GM12878 (cell line): Measurements from ENCODE around the gene NR1D2. TPM values are rescaled to one million over a fixed set of nuclear protein-coding genes. Genes with fewer than 3 reads are reported as not detected.

Source experiments
- ATF2 ChIP-seq: IDR thresholded peaks from 2 replicates; pipeline ENCODE4 v1.6.1; 2012; ENCODE audit warnings: low read length, inconsistent platforms
- BCL11A ChIP-seq: IDR thresholded peaks from 2 replicates; pipeline ENCODE4 v1.6.1; 2011; ENCODE audit warnings: low read depth, low read length
- BMI1 ChIP-seq: fragments of 450-650 bp; IDR thresholded peaks from 2 replicates; pipeline ENCODE4 v1.6.1; 2016; ENCODE audit warnings: mild to moderate bottlenecking, moderate library complexity, borderline replicate concordance
- CBX5 ChIP-seq: sonication (generic); IDR thresholded peaks from 2 replicates; pipeline ENCODE4 v1.6.1; 2016; ENCODE audit warnings: low read depth, moderate library complexity, mild to moderate bottlenecking, inconsistent platforms
- CTCF ChIP-seq, 3 experiments: IDR thresholded peaks in 2 of 3; conservative IDR thresholded peaks in 1 of 3; 2 replicates each; pipeline ENCODE4 v1.5.1; 2011; ENCODE audit warnings: low read depth in 3 of 3, low read length in 3 of 3, mild to moderate bottlenecking in 3 of 3, control low read depth in 2 of 3, moderate library complexity in 2 of 3, inconsistent platforms in 1 of 3, mixed read lengths in 1 of 3; ENCODE audit not compliant: control insufficient read depth in 2 of 3, insufficient read depth in 1 of 3; ENCODE audit errors: extremely low read depth in 1 of 3
- HCFC1 ChIP-seq: fragments of 150-350 bp; IDR thresholded peaks from 2 replicates; pipeline ENCODE4 v1.6.1; 2014; ENCODE audit warnings: low read length
- MEF2A ChIP-seq: IDR thresholded peaks from 2 replicates; pipeline ENCODE4 v1.6.1; 2011; ENCODE audit warnings: low read depth, mild to moderate bottlenecking, low read length, moderate library complexity; ENCODE audit not compliant: insufficient read depth
- MTA3 ChIP-seq: IDR thresholded peaks from 2 replicates; pipeline ENCODE4 v1.6.1; 2012; ENCODE audit warnings: low read length, inconsistent platforms, borderline replicate concordance
- NR2C2 ChIP-seq: IDR thresholded peaks from 2 replicates; pipeline ENCODE4 v1.6.1; 2011; ENCODE audit warnings: borderline replicate concordance, low read depth; ENCODE audit not compliant: control insufficient read depth, insufficient read length
- PKNOX1 ChIP-seq: fragments of 450-650 bp; IDR thresholded peaks from 2 replicates; pipeline ENCODE4 v1.6.1; 2016; ENCODE audit warnings: mild to moderate bottlenecking
- POLR2A ChIP-seq: IDR thresholded peaks from 2 replicates; pipeline ENCODE4 v1.6.1; 2011; ENCODE audit warnings: low read depth, mild to moderate bottlenecking, low read length
- RB1 ChIP-seq: fragments of 450-650 bp; formaldehyde crosslinking; IDR thresholded peaks from 2 replicates; pipeline ENCODE4 v1.6.1; 2017; ENCODE audit warnings: mild to moderate bottlenecking, borderline replicate concordance
- RUNX3 ChIP-seq: IDR thresholded peaks from 2 replicates; pipeline ENCODE4 v1.6.1; 2012; ENCODE audit warnings: low read length, inconsistent platforms
- SMAD1 ChIP-seq: fragments of 450-650 bp; IDR thresholded peaks from 2 replicates; pipeline ENCODE4 v1.6.1; 2018; ENCODE audit warnings: mild to moderate bottlenecking, low read depth; ENCODE audit not compliant: partially characterized antibody
- SMARCA5 ChIP-seq: fragments of 450-650 bp; IDR thresholded peaks from 2 replicates; pipeline ENCODE4 v1.6.1; 2017; ENCODE audit warnings: mild to moderate bottlenecking
- SP1 ChIP-seq: IDR thresholded peaks from one replicate; pipeline ENCODE4 v1.6.1; 2011; ENCODE audit warnings: low read depth, low read length
- SPI1 ChIP-seq: IDR thresholded peaks from 2 replicates; pipeline ENCODE4 v1.6.1; 2011; ENCODE audit warnings: low read depth, mild to moderate bottlenecking, low read length, moderate library complexity, borderline replicate concordance; ENCODE audit not compliant: insufficient read depth
- TBL1XR1 ChIP-seq: IDR thresholded peaks from 2 replicates; pipeline ENCODE4 v1.6.1; 2012; ENCODE audit warnings: low read depth, low read length, improper control_type of control experiment
- TCF3 ChIP-seq: IDR thresholded peaks from 2 replicates; pipeline ENCODE4 v1.6.1; 2012; ENCODE audit warnings: low read depth, mild to moderate bottlenecking, low read length, borderline replicate concordance; ENCODE audit not compliant: insufficient read depth
- YBX1 ChIP-seq: fragments of 450-650 bp; IDR thresholded peaks from 2 replicates; pipeline ENCODE4 v1.6.1; 2016; ENCODE audit warnings: antibody characterized with exemption
- ZNF274 ChIP-seq: IDR thresholded peaks from one replicate; pipeline ENCODE4 v1.8.0; 2011; ENCODE audit not compliant: insufficient read length, insufficient read depth
- ZNF384 ChIP-seq: IDR thresholded peaks from 2 replicates; pipeline ENCODE4 v1.6.1; 2012; ENCODE audit warnings: low read depth, mild to moderate bottlenecking, low read length, improper control_type of control experiment, borderline replicate concordance
- ZNF622 ChIP-seq: fragments of 450-650 bp; IDR thresholded peaks from 2 replicates; pipeline ENCODE4 v1.6.1; 2017; ENCODE audit warnings: mild to moderate bottlenecking, inconsistent platforms
- ZNF687 ChIP-seq: fragments of 450-650 bp; IDR thresholded peaks from 2 replicates; pipeline ENCODE4 v1.6.1; 2017; ENCODE audit warnings: mild to moderate bottlenecking, moderate library complexity
- ZSCAN29 ChIP-seq: fragments of 450-650 bp; IDR thresholded peaks from 2 replicates; pipeline ENCODE4 v1.6.1; 2017; ENCODE audit warnings: mild to moderate bottlenecking, moderate library complexity
- polyA plus RNA-seq, 11 experiments: library from polyadenylated mRNA; depleted of rRNA in 4 of 11; unstranded in 6 of 11; stranded (reverse) in 5 of 11; fragments of >200 nt; fragmentation: Nextera tagmentation in 4 of 11; fragmentation: Illumina TruSeq in 1 of 11; extraction: Ambion mirVana in 4 of 11; extraction: Trizol in 1 of 11; gene quantifications; 1 replicate in 1 of 11; 2 replicates in 10 of 11; pipeline versions ENCODE4 v1.2.1 to v1.2.3, GENCODE V29; 2011 to 2016; ENCODE audit warnings: inconsistent platforms in 2 of 11, missing spikeins in 2 of 11, low read depth in 1 of 11
- total RNA-seq, 4 experiments: library from RNA; depleted of rRNA in 3 of 4; stranded (reverse); fragments of >200 nt in 3 of 4; fragmentation: Illumina TruSeq in 1 of 4; extraction: Trizol in 1 of 4; gene quantifications; 2 replicates each; pipeline versions ENCODE4 v1.2.1 to v1.2.3, GENCODE V29; 2013 to 2021

The NR1D2 gene
- total and polyA plus RNA-seq, 10 of the 15 experiments (the other 5 are each of a cell fraction or from before 2014, with no cell fraction given), result 0.67 to 5.3 (median 2.6) TPM

GRCh38 chr3:23949784-23950183 is 4.7 kb downstream of the NR1D2 start (continued):
- TF ChIP-seq TBL1XR1 (no peak), BMI1 (no peak), SMAD1 (no peak), CBX5 (no peak), BCL11A (no peak), TCF3 (no peak), RB1 (no peak), ZNF687 (0 out of 2 replicates have a peak, but pooled peaks have one; percentile 4), PKNOX1 (no peak), SP1 (no peak), YBX1 (no peak), ZNF274 (no peak), NR2C2 (no peak), CTCF (IDR thresholded peaks at IDR 0.05 in 2 of 3, conservative IDR thresholded peaks at IDR 0.05 in 1 of 3; ENCODE audit: control insufficient read depth in 2 of 3, extremely low read depth in 1 of 3, insufficient read depth in 1 of 3, low read depth in 3 of 3, low read length in 3 of 3) (no peak), ZNF384 (no peak), HCFC1 (no peak), ATF2 (peak; percentile 72; the same call in 1 of the 2 replicates), SPI1 (0 out of 2 replicates have a peak, but pooled peaks have one; percentile 6), ZSCAN29 (no peak), ZNF622 (no peak), POLR2A (no peak), MEF2A (peak; percentile 64; the same call in 1 of the 2 replicates), SMARCA5 (no peak), MTA3 (no peak), RUNX3 (peak; percentile 46; the same call in 1 of the 2 replicates)
